ENCODE results near the gene TSR3.

DNA sequence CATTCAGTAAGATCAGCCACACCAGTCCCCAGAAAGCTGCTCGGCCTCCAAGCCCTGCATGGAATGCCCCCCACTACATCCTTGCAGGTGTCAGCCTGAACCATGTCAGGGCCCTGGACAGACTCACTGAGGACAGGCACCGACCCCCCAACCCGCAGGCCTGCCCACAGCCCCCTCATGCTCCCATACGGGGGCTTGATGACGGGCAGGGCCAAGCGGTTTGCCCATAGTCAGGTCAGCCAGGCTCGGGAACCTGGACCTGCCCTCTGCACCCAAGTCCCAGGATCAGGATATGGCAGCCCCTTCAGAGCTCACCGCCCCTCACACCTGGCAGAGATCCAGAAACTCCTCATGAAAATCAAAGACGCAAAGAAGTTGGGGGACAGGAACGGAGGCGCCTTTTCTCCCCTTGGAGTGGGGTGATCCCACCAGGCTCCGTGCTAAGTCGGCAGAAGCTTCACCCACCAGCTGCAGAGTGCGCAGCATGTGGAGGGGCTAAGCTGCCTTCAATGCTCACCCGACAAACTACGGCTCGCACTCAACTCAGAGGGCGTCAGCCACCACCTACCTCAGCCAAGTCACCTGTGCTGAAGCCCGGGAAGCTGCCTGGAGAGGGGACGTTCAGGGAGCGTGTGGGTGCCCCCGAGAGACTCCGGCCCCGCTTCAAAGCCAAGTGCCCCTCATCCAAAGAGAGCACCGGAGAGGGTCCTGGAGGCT is 26.6 kb upstream of the TSR3 start:
- TF ChIP-seq, protein P1, sequence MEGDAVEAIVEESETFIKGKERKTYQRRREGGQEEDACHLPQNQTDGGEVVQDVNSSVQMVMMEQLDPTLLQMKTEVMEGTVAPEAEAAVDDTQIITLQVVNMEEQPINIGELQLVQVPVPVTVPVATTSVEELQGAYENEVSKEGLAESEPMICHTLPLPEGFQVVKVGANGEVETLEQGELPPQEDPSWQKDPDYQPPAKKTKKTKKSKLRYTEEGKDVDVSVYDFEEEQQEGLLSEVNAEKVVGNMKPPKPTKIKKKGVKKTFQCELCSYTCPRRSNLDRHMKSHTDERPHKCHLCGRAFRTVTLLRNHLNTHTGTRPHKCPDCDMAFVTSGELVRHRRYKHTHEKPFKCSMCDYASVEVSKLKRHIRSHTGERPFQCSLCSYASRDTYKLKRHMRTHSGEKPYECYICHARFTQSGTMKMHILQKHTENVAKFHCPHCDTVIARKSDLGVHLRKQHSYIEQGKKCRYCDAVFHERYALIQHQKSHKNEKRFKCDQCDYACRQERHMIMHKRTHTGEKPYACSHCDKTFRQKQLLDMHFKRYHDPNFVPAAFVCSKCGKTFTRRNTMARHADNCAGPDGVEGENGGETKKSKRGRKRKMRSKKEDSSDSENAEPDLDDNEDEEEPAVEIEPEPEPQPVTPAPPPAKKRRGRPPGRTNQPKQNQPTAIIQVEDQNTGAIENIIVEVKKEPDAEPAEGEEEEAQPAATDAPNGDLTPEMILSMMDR (IDR thresholded peaks at IDR 0.05 in 2 of 3, conservative IDR thresholded peaks at IDR 0.05 in 1 of 3; ENCODE audit: borderline replicate concordance in 1 of 3, insufficient read depth in 1 of 3, low read depth in 2 of 3, low read length in 2 of 3) = no peak
- TF ChIP-seq CEBPB (IDR thresholded peaks at IDR 0.05; ENCODE audit: low read depth) (no peak), EZH2 (IDR thresholded peaks at IDR 0.05) (no peak), POLR2A (IDR thresholded peaks at IDR 0.05; ENCODE audit: borderline replicate concordance, extremely low read depth, insufficient read depth, insufficient read length) (no peak), EZH2phosphoT487 (IDR thresholded peaks at IDR 0.05; ENCODE audit: borderline replicate concordance) (no peak), ELF1 (IDR thresholded peaks at IDR 0.05; ENCODE audit: borderline replicate concordance, low read depth) (no peak), POLR2AphosphoS5 (IDR thresholded peaks at IDR 0.05; ENCODE audit: low read depth, low read length) (no peak), SP1 (IDR thresholded peaks at IDR 0.05; ENCODE audit: low read depth) (no peak), ZNF274 (IDR thresholded peaks at IDR 0.05; ENCODE audit: low read depth, low read length) (no peak), CBX3 (IDR thresholded peaks at IDR 0.05; ENCODE audit: low read depth) (no peak)
- TF ChIP-seq, protein P2, sequence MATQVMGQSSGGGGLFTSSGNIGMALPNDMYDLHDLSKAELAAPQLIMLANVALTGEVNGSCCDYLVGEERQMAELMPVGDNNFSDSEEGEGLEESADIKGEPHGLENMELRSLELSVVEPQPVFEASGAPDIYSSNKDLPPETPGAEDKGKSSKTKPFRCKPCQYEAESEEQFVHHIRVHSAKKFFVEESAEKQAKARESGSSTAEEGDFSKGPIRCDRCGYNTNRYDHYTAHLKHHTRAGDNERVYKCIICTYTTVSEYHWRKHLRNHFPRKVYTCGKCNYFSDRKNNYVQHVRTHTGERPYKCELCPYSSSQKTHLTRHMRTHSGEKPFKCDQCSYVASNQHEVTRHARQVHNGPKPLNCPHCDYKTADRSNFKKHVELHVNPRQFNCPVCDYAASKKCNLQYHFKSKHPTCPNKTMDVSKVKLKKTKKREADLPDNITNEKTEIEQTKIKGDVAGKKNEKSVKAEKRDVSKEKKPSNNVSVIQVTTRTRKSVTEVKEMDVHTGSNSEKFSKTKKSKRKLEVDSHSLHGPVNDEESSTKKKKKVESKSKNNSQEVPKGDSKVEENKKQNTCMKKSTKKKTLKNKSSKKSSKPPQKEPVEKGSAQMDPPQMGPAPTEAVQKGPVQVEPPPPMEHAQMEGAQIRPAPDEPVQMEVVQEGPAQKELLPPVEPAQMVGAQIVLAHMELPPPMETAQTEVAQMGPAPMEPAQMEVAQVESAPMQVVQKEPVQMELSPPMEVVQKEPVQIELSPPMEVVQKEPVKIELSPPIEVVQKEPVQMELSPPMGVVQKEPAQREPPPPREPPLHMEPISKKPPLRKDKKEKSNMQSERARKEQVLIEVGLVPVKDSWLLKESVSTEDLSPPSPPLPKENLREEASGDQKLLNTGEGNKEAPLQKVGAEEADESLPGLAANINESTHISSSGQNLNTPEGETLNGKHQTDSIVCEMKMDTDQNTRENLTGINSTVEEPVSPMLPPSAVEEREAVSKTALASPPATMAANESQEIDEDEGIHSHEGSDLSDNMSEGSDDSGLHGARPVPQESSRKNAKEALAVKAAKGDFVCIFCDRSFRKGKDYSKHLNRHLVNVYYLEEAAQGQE (IDR thresholded peaks at IDR 0.05; ENCODE audit: low read depth) = no peak
- TF ChIP-seq, protein P3, sequence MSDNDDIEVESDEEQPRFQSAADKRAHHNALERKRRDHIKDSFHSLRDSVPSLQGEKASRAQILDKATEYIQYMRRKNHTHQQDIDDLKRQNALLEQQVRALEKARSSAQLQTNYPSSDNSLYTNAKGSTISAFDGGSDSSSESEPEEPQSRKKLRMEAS (IDR thresholded peaks at IDR 0.05) = no peak
